GM12878 (cell line): ENCODE results near the gene TSPAN10.

Experiments used
- ESRRA ChIP-seq: IDR thresholded peaks from 2 replicates; pipeline ENCODE4 v1.6.1; 2012; ENCODE audit warnings: mild to moderate bottlenecking, low read length, improper control_type of control experiment
- IRF3 ChIP-seq: fragments of 450-650 bp; IDR thresholded peaks from 2 replicates; pipeline ENCODE4 v1.6.1; 2014; ENCODE audit warnings: mild to moderate bottlenecking

GRCh38 chr17:81612172-81612970, 24.6 kb upstream of the TSPAN10 start:
- TF ChIP-seq IRF3 (no peak), ESRRA (no peak)
